ENCODE data around the gene ZNF827.

The ZNF827 gene

DNA sequence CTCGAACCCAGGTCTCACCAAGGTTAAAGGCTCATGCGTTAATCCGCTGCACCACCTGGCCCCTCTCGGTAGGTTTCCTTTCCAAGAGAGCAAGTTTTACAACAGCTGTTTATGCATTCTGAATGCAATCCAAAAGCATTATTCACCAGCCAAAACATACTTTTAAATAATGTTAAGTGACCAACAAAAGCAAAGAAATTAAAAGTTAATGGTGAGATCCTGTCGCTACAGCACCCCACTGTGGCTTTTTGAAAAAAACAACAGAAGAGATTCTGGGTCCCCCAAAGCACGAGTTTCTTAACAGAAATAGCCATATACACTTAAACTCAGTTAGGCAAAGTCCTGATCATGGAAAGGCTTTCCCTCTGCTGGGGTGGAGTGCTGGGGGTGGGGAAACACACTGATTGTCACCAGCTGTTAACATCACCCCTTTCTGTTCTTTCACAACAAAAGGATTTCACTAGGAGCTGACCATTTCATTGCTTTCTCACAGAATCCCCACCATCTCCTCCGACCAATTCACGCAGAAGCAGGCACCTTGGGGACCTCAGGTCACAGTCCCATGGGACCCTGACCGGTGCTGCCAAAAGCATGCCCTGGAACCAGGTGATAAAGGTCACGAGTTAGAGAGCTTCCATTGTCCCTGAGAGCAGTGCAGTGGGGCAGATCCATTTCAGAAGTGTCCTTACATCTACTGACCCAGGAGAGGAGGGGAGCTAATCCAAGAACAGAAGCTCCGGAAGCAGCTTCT lies 51.2 kb downstream of the ZNF827 start:
- no peak for DNase-seq

- no peak for DNase-seq
Observed at GRCh38 chr4:145886871-145887240, 51.8 kb downstream of the ZNF827 start.

DNA sequence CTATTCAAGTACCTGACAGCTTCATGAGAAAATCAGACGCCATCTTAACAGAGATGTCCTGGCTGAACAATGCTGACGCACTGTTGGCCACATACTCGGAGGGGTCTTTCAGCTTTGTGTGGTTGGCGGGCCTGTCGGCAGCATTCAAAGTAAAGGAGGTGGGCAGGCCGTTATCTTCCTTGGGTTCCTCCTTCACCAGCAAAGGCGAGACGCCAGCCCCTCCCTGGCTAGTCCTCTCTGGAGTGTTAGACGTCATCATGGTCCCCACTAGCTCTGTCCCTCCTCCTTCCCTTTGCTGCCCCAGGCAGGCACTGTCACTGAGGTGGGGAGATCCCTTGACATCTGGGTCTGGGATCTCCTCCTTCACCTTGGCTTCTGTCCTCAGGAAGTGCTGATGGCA lies 53.0 kb downstream of the ZNF827 start:
- no peak for DNase-seq

DNA sequence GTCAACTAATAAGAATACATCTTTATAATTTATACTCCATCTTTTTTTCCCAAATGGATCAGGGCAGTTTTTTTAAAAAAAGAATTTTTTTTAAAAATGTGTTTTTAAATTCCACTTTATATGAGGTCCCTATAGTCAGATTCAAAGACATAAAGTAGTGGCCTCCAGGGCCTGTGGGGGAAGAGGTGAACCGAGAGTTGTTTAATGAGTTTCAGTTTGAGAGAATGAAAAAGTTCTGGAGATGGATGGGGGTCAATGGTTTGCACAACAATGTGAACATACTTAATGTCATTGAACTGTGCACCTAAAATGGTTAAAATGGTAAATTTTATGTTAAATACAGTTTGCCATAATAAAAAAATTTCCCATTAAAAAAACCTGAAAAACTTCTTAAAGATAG lies 53.8 kb downstream of the ZNF827 start:
- no peak for DNase-seq

DNA sequence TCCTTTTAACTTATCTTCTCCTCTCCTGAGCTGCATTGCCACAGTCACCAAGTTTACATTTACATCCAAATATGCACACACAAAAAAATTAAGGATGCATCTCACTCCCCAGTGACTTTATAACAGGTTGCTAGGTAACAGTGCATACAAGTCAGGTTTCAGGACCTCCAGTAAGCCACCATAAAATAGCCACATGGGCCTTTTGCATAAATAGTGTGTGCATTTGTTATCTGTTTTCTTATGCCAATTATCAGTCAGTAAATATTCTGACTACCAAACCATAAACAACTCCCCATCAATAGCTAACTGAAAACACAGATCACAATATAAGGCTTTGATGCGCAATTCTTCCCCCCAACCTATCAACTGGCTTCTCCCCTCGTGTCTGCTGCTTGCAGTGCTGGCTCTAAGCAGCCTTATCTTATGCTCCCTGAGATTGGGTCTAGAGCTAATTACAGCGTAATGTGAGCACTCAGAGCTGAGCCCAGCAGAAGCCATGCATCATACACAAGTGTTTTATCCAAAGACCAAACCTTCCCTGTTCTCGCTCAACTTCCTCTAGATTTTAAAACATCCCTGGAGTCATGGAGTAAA lies 55.4 kb downstream of the ZNF827 start:
- no peak for DNase-seq

DNA sequence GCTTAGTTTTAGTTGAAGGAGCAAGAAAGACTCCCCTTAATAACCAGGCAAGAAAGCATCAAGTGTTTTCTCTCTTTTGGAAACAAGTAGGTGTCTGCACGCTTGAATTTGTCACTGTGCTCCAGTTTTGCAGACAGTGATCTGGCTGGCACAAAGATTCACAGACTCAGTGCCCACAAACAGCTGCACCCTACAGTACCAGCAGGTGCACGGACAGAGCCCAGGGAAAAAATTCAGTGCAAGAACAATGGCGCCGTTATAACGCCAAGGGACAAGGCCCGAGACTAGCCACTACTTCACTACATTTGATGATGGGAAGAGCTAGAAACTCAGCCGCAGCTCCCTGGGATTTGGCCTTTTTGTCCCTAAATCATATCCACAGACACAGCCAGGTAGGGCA lies 56.0 kb downstream of the ZNF827 start:
- DNase-seq, result no peak

DNA sequence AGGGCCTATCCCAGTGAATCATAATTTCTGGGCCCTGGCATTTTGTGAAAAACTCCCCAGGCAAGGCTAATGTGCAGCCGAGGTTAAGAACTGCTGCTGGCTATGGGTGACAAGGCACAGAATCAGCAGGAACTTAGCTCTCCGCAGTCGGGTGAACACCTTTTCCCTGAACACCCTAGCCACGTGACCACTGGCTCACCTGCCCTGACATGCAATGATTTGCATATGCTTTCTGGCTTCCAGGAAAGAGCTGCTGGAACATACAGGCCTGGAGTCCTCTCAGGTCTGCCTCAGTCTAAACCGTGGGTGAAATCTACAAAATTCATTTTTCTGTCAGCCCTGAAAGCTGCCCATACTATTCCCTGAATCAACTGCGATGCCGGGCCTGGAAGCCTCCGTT lies 56.6 kb downstream of the ZNF827 start:
- DNase-seq, result no peak

DNA sequence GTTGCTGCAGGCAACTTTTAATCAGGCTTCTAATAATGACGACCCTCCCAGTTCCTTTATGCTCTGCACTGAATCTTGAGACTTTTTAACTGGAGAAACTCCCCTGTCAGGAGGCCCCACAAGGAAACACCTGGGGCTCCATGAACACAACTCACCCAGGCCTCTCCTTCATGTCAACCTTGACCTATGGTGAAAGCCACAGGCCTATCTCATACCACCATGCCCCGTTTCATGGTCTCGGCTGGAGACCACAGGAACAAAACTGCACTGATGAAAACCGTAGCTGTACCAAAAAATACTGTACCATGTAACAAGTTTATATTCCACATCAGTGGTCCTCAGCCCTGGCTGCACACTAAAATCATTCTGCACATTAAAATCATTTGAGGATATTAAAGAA lies 57.0 kb downstream of the ZNF827 start:
- DNase-seq, result no peak

- no peak for DNase-seq
Observed at GRCh38 chr4:145880355-145880960, 58.2 kb downstream of the ZNF827 start.

DNA sequence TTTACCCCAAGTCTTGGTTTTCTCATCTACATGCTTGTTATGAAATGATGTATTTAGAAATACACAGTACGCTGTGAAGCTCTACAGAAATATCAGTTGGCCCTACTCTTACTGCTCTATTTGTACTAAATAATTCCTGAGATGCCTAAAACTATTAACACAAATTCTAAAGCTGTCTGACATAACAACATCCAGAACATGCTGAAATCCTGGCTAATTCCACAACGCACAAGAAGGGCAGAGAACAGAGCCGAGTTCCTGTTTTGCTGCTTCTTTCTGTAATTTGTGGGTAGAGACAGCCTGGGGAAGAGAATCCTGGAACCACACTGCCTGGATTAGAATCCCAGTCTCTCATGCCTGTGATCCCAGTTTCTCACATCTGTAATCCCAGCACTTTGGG lies 59.0 kb downstream of the ZNF827 start:
- no peak for DNase-seq

DNA sequence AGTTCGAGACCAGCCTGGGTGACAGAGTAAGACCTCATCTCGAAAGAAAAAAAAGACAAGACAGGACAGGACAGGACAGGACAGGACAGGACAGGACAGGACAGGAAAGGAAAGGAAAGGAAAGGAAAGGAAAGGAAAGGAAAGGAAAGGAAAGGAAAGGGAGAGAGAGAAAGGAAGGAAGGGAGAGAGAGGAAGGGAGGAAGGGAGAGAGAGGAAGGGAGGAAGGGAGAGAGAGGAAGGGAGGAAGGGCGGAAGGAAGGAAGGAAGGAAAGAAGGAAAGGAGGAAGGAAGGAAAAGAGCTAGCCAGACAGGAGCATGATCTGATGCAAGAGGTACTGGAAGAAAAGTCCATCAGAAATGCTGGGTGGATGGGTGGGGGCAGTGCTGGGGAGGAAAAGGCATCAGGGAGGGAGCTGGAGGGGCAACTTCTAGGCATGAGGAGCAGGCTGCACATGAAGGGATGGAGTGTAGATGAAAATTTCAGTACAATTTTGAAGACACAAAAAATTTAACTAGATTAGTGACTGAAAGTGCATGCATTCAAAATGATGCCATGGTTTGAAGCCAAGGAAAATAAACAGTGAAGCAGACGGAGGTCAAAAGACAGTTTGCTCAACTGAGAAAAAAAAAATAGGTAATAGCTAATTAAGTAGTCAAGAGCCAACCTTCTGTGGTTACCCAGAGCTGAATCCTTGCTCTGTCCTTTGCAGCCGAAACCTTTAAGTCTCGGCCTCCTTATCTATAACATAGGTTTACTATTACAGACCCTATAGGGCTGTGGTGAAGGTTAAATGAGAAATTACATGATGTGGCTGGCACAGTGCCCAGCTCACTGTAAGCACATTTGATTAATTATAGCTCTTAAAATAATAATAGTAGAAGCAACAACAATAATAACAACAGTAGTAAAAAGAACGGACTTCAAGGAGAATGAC lies 59.9 kb downstream of the ZNF827 start:
- no peak for DNase-seq

DNA sequence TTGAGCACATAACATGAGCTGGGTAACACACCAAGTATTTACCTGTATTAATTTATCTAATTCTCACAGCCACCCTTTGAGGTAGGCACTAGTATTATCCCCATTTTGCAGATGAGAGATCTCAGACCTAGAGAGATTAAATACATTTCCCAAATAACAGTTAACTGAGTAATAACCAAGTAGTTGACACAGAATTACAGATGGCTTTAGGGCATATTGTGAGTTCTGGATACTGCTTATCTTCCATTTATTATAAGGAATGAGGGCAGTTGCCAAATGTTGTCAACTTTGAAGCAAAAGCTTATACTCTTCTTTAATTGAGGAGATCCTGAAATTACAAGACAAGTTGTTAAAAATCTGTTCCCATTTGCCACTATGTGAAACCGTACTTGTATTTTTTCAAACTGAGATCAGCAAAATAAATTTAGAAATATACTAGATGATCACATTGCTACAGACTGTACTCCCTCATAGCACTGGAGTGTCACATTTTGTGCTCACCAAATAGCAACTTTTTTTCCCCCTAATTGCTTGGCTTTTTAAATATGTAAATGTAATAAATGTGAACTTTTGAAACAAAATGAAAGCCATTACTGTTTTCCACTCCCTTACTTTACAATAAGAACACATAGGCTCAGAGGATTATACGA lies 62.0 kb downstream of the ZNF827 start:
- no peak for DNase-seq

DNA sequence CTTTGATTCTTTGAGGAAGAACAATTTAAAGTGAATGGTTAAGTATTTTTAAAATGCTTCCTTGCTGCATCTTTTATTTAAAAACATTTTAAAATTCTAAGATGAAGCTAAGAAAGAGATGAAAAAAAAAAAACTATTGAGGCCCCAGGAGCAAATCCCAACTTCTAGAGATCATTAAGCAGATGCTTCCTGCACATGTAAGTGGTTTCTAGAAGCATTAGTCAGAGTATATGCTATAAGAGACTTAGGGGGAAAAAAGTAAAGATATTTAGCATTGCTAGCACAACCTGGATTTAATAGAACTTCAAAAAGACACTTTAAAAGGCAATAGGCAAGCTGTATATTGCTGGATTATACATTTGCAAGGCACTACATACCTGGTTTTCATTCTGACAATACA lies 64.7 kb downstream of the ZNF827 start:
- no peak for DNase-seq

DNA sequence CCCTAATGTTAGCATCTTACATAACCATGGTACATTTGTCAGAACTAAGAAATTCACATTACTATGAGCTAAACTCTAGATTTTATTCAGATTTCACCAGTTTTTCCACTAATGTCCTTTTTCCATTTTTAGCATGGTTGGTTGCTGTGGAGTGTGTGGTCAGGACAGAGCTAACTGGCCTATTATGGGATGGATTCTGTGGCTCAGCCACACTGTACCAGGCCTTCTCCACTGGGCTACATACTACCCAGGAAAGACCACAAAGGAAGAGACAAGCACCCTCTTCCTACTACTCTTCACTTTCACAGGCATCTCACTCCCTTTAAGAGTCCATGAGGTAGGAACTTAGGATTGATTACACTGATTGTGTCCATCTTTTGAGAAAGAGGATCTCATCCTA lies 67.4 kb downstream of the ZNF827 start:
- DNase-seq, result no peak

DNA sequence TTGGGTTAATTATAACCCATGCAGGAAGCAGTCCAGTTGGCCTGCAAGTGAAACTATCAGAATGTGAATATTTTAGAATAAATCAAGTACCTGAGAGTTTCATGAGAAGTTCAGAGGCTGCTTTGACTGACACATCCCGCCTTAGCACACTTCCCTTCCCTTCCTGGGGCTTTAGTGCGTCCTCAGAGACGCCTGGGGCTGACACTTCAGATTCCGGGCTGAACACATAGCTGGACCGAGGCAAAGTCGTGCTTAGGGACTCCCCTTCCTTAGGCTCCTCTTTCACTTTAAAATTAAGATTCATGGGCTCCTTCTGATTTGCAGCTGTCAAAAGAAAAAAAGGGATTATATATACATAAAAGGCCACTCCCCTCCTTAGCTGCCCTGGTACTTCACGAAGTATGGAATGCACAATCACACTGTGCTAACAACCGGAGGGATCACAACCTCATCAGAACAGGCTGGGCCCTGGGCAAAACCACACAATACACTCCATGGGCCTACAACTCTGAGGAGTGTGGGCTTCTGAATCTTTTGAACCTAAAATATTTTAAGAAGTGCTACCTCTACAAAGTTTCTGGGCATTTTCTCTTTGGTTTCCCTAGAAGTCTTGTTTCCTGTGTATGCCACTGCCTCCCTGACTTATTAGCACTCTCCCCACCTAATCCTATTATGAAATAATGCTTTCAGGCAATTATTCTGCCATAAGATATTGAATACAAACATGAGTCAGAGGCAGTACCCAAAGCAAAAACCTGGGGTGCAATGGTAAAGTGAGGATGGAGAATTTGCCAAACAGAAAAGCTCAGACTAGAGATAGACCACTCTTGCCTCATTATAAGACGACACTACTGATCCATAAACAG lies 68.2 kb downstream of the ZNF827 start:
- no peak for DNase-seq

DNA sequence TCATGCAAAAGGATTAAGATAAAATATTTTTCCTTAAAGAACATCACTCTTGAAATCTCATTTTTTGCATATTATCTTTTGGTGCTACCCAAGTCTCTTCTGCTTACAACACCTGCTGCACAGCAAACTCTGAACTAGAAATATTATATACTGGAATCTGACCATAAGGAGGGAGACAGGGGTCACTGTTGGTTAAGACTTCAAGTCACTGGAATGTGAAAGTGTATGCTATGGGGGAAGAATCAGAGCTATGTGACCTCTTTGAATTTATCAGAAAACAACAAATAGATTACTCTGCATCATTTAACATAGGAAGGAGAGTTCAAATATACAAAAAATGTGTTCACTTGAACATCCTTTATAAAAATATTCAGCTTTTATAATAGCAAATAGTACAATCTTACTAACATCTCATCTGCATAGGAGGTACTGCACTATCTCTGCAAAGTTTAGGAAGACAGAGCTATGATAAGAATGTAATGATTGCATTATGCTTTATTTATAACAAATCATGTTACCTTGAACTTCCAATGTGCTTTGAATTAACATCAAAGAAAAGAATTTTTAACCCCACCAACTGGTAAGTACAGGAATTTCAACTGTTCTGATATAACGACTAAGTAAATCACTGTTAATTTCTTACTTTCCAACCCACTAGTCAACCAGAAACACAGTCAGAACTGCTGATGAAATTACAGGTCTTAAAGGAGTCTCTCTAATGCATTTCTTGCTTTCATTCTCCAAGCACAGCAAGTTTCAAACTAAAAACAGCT lies 69.8 kb downstream of the ZNF827 start:
- no peak for DNase-seq

DNA sequence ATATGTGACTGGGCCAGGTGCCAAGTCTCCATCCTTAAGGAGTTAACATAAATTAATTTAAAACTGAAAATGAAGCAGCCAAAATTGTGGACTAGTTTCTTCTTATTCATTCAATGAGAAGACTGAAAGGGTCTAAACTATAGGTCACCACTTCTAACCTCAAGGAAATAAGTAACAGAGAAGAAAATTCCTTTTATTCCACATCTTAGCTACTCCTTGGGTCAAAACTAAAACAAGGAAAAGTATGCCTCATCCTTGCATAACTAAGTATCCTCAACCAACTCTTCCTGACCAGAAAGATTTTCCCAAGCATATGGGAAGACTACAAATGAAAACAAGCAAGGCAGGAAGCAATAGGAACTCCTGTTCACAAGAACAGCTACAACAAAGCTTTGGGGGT lies 71.2 kb downstream of the ZNF827 start:
- DNase-seq, result no peak

- no peak for DNase-seq
Observed at GRCh38 chr4:145866991-145867390, 71.6 kb downstream of the ZNF827 start.

DNA sequence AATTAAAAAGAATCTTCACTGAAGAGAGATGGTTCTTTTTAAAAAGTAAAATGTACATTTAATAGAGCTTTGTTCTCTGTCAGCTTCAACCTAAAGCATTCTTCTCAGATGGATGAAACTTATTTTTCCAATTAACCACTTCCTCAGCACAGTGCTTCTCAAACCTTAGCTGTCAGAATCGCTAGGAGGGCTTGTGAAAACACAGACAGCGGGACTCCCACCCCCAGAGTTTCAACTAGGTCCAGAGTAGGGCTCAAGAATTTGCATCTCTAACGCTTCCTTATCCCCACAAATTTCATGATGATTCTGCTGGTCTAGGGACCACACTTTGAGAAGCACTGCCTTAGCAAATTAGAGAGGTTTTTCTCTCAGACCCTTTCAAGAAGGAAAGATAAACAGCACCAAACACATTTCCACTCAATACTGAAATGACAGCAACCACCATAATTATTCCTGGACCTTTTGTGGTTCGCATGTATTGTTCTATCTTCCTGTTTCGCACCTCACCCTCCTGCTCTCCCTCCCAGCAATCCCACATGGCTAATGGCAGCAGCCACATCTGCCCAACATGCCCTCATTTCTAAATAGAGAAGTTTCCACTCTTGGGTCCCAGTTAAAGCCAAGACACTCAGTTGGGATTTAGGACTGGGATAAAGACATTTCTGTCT lies 73.2 kb downstream of the ZNF827 start:
- DNase-seq, result no peak

GRCh38 chr4:145863191-145863590 lies 75.4 kb downstream of the ZNF827 start:
- no peak for DNase-seq
